Calu3 (cell line): ENCODE data around the gene FOXD2. TPM values are rescaled to one million over a fixed set of nuclear protein-coding genes. Genes with fewer than 3 reads are reported as not detected.
A peak's percentile ranks its signal among the peaks of the same experiment; 100 is the strongest.
"Not testable (repeated sequence)": the region's sequence is repeated elsewhere in the genome, so short reads cannot be mapped to it uniquely, and the experiment has no call there.

ENCODE experiments used
- BruUV-seq: library from RNA; stranded (reverse); fragments of 400-500 nt; replicated peaks from 2 replicates; lab custom pipeline; 2021; lab: Mats Ljungman, UMichigan
- CTCF ChIA-PET: fragments of 300-600 bp; sonication (Branson Sonifier 250); formaldehyde crosslinking; loops from one replicate; lab custom pipeline; 2022; ENCODE audit warnings: antibody characterized with exemption; lab: Charles Lee
- DNase-seq: peaks from one replicate; pipeline ENCODE4 v3.0.0; 2022
- H3K27ac Mint-ChIP-seq: one replicate; pipeline ENCODE4 v1.8.0; 2022; ENCODE audit warnings: mixed read lengths; ENCODE audit not compliant: unreplicated experiment
- H3K27me3 Mint-ChIP-seq: one replicate; pipeline ENCODE4 v1.8.0; 2022; ENCODE audit warnings: mixed read lengths; ENCODE audit not compliant: unreplicated experiment
- H3K36me3 Mint-ChIP-seq: one replicate; pipeline ENCODE4 v1.8.0; 2022; ENCODE audit warnings: mild to moderate bottlenecking, moderate library complexity, mixed read lengths; ENCODE audit not compliant: insufficient read depth, unreplicated experiment
- H3K4me1 Mint-ChIP-seq: one replicate; pipeline ENCODE4 v1.8.0; 2022; ENCODE audit warnings: mild to moderate bottlenecking, low read depth, mixed read lengths; ENCODE audit not compliant: unreplicated experiment
- H3K4me3 Mint-ChIP-seq: one replicate; pipeline ENCODE4 v1.8.0; 2022; ENCODE audit warnings: mild to moderate bottlenecking, low read depth, moderate library complexity, mixed read lengths; ENCODE audit not compliant: unreplicated experiment
- H3K9me3 Mint-ChIP-seq: one replicate; pipeline ENCODE4 v1.8.0; 2022; ENCODE audit warnings: low read depth, mixed read lengths; ENCODE audit not compliant: unreplicated experiment
- CTCF ChIP-seq: fragments of 200-600 bp; IDR thresholded peaks from one replicate; pipeline ENCODE4 v1.8.0; 2022; ENCODE audit warnings: antibody characterized with exemption; ENCODE audit not compliant: unreplicated experiment
- intact Hi-C: fragments of 100-400 bp; cut with micrococcal nuclease; formaldehyde crosslinking; loops from one replicate; pipeline ENCODE4 v1.10.0; 2022; ENCODE audit not compliant: unreplicated experiment
- total RNA-seq: library from RNA; stranded (reverse); gene quantifications from 2 replicates; pipeline ENCODE4 v1.2.3, GENCODE V29; 2022

FOXD2 gene
- total RNA-seq, 1 experiment from 2014 or later, result 0.68 TPM

- BruUV-seq, result no TSS peak
- TF ChIP-seq CTCF, result no peak
- H3K27ac Mint-ChIP-seq, result no peak overlapping the region
Measured at GRCh38 chr1:47448462-47449222, 10.8 kb downstream of the FOXD2 start.

GRCh38 chr1:47449822-47450552 is 12.1 kb downstream of the FOXD2 start:
- Mint-ChIP-seq H3K4me3 (no peak overlapping the region), H3K36me3 (no peaks in the 10 kb centered on the region), H3K27me3 (peaks cover 56% of the 10 kb centered on the region), H3K4me1 (no peaks in the 10 kb centered on the region), H3K27ac (no peak overlapping the region), H3K9me3 (no peaks in the 10 kb centered on the region)
- intact Hi-C loops, result no loop called here
- CTCF ChIA-PET, result interaction anchor here (1.1 to 1.8 kb wide), 2 partner anchors 12 kb away, joined by 4 read pairs; partner anchors contain the start of gene FOXD2
- peak; percentile 9 for DNase-seq
- BruUV-seq, result no TSS peak
- no peak for TF ChIP-seq CTCF

More at GRCh38 chr1:47448462-47449222, 10.8 kb downstream of the FOXD2 start:
- DNase-seq, result no peak
- Mint-ChIP-seq H3K4me3 (no peak overlapping the region), H3K27me3 (peaks cover 56% of the 10 kb centered on the region), H3K36me3 (no peaks in the 10 kb centered on the region), H3K9me3 (no peaks in the 10 kb centered on the region), H3K4me1 (no peaks in the 10 kb centered on the region)
- intact Hi-C loops, result no loop called here
- CTCF ChIA-PET, result interaction anchor here (0.8 to 1.8 kb wide), 3 partner anchors 11 to 71 kb away, joined by 4 to 5 read pairs (median 4); partner anchors contain the start of gene FOXD2

- CTCF ChIA-PET, result interaction anchor here (0.6 to 1.8 kb wide), 3 partner anchors 13 to 92 kb away, joined by 3 to 5 read pairs (median 4); partner anchors contain the start of gene FOXD2
- H3K27ac Mint-ChIP-seq, result no peak overlapping the region
- no peaks in the 10 kb centered on the region for H3K4me1 Mint-ChIP-seq
- no peak for DNase-seq
- H3K27me3 Mint-ChIP-seq, result peaks cover 56% of the 10 kb centered on the region
- intact Hi-C loops, result no loop called here
- no peak for TF ChIP-seq CTCF
- H3K36me3 Mint-ChIP-seq, result no peaks in the 10 kb centered on the region
- H3K4me3 Mint-ChIP-seq, result no peak overlapping the region
- no peaks in the 10 kb centered on the region for H3K9me3 Mint-ChIP-seq
- BruUV-seq, result no TSS peak
Measured at GRCh38 chr1:47450606-47451005, 12.8 kb downstream of the FOXD2 start.

- intact Hi-C loops, result no loop called here
- Mint-ChIP-seq H3K4me3 (no peak overlapping the region), H3K27me3 (peaks cover 57% of the 10 kb centered on the region), H3K9me3 (no peaks in the 10 kb centered on the region), H3K27ac (no peak overlapping the region), H3K4me1 (no peaks in the 10 kb centered on the region), H3K36me3 (no peaks in the 10 kb centered on the region)
- DNase-seq, result no peak
- CTCF ChIA-PET, result interaction anchor here (1.5 kb wide), 1 partner anchor 15 kb away, joined by 4 read pairs; no protein-coding TSS in a partner anchor
- TF ChIP-seq CTCF, result no peak
- no TSS peak for BruUV-seq
Measured at GRCh38 chr1:47452426-47452825, 14.6 kb downstream of the FOXD2 start.

- DNase-seq, H3K27ac Mint-ChIP-seq, H3K9me3 Mint-ChIP-seq, H3K4me1 Mint-ChIP-seq, BruUV-seq, H3K36me3 Mint-ChIP-seq, H3K4me3 Mint-ChIP-seq, intact Hi-C loops: not testable (repeated sequence)
- CTCF ChIA-PET, result interaction anchor here (0.6 kb wide), 1 partner anchor 1866 kb away, joined by 5 read pairs; no protein-coding TSS in a partner anchor
- H3K27me3 Mint-ChIP-seq, result peaks cover 57% of the 10 kb centered on the region
Measured at GRCh38 chr1:47453910-47454309, 16.1 kb downstream of the FOXD2 start.
